DMS114 treated with DMSO at 0.1 percent for 48 hours (cell line): ENCODE measurements around the gene XPC.

Experiments used
- DNase-seq: peaks from one replicate; lab custom pipeline; 2025; ENCODE audit not compliant: unreplicated experiment; lab: John Stamatoyannopoulos, UW

Gene XPC

GRCh38 chr3:14174483-14174882 lies 3.9 kb downstream of the XPC start:
- no peak for DNase-seq

DNA sequence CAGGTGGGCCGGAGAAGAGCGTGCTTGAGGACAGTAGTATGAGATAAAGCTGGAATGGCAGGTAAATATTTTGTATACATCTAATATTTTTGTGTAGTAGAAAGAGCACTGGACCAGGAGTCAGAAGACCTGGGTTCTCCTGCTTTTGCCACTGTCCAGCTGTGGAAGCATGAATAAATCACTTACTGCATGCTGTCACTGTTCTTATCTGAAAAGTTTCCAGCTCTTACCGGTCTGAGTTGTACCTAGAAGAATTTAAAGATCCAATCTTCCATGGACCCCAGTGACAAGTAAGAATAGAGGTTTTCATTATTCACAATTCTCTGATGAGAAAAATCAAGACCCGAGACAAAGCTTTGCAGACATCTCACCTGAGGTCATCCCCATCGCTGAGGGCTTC lies 5.9 kb downstream of the XPC start:
- no peak for DNase-seq

- DNase-seq = no peak
These were observed 7.8 kb downstream of the XPC start for GRCh38 chr3:14170531-14171159.

DNA sequence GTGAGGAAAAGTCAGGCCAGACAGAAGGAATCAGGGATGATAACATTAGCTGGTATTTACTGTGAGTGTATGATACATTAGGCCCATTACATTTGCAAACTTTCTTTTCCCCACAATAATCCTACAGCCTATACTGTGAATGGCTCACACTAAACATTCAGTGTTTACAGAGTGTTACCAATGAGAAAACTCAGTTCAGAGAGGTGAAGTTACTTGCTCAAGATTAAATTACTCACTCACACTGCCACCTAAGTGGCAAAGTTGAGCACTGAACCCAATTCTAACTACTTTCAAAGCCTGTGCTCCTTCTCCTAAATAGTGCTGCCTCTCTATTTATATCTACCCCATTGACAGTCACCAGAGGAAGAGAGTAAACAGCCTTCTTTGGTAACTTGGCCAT lies 8.5 kb downstream of the XPC start:
- no peak for DNase-seq

- no peak for DNase-seq
These were observed 9.0 kb downstream of the XPC start for GRCh38 chr3:14169435-14169834.

DNA sequence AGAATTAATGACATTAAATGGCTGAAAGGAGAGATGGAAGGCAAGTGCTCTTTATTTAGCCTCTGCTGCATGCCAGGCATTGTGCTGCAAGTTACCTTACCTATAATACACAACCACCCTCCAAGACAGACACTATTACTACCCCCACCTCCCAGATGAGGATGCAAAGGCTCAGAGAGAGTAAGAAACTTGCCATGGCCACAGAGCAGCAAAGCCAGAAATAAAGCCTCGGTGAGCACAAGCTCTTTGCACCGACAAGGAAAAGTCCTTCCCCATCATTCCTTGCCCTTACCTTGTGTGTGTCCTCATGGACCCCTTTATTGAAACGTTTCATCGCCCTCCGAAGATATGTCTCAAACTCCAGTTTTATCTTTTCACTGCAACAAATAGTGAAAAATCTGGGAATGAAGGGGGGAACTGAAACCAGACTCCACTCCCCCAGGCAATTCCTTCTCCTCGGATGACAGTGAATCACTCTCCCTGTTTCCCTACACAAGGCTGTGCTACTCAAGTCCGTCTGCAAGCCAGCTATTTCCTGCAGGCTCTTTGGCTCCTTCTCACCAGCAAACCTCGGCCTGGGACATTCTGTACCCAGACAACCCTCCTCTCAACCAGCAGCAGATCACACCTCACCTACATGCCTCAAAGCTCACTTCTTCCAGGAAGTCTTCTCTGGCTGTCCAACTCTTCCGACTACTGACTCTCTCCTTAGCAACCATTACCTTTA lies 11.4 kb downstream of the XPC start:
- DNase-seq = no peak

DNA sequence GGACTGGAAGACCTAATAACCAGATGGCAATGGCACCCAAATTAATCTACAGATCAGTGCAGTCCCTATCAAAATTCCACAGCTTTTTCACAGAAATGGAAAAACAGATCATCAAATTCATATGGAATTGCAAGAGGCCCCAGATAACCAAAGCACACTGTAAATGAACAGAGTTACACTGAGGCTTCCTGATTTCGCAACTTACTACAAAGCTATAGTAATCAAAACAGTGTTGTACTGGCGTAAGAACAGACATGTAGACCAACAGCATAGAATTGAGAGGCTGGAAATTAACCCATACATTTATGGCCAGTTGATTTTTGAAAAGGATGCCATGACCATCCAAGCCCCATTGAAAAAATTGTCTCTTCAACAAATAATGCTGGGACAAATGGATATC lies 16.2 kb downstream of the XPC start:
- DNase-seq = no peak

DNA sequence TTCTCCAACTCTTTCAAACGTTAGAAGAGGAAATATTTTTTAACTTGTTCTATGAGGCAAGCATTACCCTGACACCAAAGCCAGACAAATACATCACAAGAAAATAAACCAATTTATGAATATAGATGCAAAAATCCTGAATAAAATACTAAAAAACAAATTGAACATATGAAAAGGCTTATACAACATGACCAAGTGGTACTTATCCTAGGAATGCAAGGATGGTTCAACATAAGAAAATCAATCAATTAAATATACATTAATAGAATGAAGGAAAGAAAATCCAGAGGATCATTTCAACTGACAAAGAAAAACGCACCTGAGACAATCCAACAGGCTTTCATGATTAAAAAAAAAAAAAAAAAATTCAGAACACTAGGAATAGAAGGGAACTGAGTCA lies 17.1 kb downstream of the XPC start:
- DNase-seq = no peak

DNA sequence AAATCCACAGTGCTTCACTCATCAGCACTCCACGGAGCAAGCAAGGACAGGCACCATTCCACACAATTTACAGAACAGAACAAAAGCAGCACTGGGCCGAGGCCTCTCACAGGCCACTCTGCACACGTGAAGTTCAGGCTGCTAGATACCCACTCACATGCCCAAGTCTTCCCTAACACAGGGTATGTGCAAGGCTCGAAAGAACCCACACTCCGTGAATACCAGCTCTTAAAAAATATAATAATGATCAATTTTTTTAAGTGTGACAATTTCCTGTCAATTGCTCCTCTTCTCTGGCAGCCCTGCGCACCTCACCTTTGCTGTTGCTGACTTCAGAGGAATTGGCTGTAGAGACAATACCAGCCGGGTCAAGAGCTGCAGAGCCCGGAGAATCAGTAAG lies 19.0 kb downstream of the XPC start:
- no peak for DNase-seq

- no peak for DNase-seq
These were observed 20.0 kb downstream of the XPC start for GRCh38 chr3:14158370-14158769.

DNA sequence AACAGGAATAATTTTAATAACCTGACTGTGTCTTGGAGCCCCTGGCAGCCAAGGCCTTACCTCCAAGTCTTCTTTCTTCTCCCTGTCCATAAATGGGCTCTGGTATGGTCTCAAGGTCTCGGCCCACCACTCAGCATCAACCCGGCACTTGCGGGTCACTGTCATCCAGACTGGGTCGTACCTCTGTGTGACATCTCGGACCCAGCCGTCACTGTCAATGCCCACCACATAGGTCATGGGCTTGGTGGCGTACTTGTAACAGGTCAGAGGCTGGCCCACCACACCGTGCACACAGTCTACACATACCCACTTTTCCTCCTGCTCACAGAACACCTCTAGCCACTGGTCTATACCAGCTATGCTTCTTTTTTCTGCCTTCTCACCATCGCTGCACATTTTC lies 20.4 kb downstream of the XPC start:
- no peak for DNase-seq

GRCh38 chr3:14156843-14157561 lies 21.4 kb downstream of the XPC start:
- DNase-seq = no peak

- DNase-seq = no peak
These were observed 22.2 kb downstream of the XPC start for GRCh38 chr3:14156201-14156600.

GRCh38 chr3:14154895-14155440 lies 23.4 kb downstream of the XPC start:
- DNase-seq = no peak

- DNase-seq = no peak
These were observed 24.1 kb downstream of the XPC start for GRCh38 chr3:14154276-14154675.

DNA sequence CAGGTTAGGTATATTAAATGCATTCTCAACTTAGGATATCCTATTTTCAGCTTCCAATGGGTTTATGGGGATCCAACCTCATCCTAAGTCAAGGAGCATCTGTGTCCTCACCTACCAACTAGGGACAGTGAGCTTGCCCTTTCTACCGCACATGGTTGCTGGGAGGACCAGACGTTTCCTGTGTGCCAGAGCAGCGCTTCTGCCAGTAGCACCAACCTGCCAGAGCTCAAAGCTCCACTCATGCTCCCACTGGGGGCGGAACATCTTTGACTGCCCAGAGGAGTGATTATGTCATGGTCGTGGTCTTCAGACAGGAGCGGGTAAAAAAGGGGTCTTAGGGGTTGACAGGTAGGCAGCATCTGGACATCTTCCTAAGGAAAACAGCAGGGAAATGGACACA lies 24.7 kb downstream of the XPC start:
- DNase-seq = no peak

GRCh38 chr3:14152963-14153355 lies 25.4 kb downstream of the XPC start:
- no peak for DNase-seq

DNA sequence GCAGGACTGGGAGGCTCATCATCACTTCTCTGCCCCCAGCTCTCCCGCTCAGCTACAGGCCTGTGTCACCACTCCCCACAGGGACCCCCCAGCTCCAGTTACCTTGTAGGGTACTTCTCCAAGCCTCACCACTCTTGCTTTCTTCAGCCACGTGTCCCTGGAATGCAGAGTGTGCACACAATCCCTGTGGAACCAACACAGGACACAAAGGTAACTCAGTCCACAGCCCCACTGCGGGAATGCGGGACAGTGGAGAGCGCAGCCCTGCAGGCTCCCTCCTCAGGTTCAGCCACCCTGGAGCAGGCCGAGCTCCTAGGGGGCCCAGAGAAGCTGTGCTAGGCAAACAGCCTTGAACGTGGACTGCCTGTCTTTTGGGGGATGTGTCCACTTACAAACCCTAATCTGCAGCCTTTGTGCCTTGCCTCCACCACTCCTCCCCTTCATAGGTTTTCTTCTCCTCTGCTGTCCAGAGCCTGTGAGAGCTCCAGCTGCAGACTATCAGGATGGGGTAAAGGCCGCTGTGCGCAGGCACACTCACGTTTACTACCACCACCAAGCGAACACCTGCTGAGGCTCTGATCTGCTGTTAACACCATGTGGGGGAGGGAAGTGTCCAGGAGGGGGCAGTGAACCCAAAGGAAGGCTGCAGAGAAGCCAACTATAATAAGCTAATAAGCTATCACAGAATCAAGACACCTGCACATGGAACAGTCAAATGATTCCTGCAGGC lies 26.0 kb downstream of the XPC start:
- no peak for DNase-seq

- DNase-seq = no peak
These were observed 26.8 kb downstream of the XPC start for GRCh38 chr3:14151471-14152083.

- DNase-seq = no peak
These were observed 27.7 kb downstream of the XPC start for GRCh38 chr3:14150491-14151230.
